GM13976 (cell line): Measurements from ENCODE around the gene HDGFL2.

Experiments used
- DNase-seq: peaks from one replicate; pipeline ENCODE4 v3.0.0; 2012; ENCODE audit warnings: low spot score
- in situ Hi-C: fragments of 300-500 bp; cut with MboI; formaldehyde crosslinking; loops from one replicate; pipeline ENCODE4 v1.12.0; 2022; ENCODE audit warnings: low sequenced_read_pairs, mixed read lengths, inconsistent platforms; ENCODE audit not compliant: unreplicated experiment
- TF ChIP-seq, protein P1 (sequence below): IDR thresholded peaks from 2 replicates; pipeline ENCODE4 v1.5.1; 2012; ENCODE audit warnings: borderline replicate concordance, mild to moderate bottlenecking; ENCODE audit not compliant: insufficient read depth; ENCODE audit errors: extremely low read depth, missing control alignments, control extremely low read depth

Gene HDGFL2

DNA sequence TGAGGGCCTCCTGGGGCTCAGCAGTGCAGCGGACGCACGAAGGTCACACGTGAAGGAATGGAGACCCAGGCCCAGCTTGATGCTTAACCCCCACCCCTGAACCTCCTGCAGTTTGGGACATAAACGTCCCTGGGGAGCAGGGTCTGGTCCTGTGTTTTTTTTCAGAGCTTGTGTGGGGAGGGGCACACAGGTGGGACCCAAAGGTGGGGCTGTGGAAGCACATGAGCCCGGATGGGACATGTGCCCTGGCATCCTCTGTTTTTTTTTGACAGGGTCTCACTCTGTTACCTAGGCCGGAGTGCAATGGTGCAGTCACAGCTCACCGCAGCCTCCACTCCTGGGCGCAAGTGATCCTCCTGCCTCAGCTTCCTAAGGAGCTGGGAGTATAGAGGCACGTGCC lies 35.0 kb upstream of the HDGFL2 start:
- TF ChIP-seq, protein P1, sequence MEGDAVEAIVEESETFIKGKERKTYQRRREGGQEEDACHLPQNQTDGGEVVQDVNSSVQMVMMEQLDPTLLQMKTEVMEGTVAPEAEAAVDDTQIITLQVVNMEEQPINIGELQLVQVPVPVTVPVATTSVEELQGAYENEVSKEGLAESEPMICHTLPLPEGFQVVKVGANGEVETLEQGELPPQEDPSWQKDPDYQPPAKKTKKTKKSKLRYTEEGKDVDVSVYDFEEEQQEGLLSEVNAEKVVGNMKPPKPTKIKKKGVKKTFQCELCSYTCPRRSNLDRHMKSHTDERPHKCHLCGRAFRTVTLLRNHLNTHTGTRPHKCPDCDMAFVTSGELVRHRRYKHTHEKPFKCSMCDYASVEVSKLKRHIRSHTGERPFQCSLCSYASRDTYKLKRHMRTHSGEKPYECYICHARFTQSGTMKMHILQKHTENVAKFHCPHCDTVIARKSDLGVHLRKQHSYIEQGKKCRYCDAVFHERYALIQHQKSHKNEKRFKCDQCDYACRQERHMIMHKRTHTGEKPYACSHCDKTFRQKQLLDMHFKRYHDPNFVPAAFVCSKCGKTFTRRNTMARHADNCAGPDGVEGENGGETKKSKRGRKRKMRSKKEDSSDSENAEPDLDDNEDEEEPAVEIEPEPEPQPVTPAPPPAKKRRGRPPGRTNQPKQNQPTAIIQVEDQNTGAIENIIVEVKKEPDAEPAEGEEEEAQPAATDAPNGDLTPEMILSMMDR = no peak
- in situ Hi-C loops = no loop called here
- DNase-seq = no peak

DNA sequence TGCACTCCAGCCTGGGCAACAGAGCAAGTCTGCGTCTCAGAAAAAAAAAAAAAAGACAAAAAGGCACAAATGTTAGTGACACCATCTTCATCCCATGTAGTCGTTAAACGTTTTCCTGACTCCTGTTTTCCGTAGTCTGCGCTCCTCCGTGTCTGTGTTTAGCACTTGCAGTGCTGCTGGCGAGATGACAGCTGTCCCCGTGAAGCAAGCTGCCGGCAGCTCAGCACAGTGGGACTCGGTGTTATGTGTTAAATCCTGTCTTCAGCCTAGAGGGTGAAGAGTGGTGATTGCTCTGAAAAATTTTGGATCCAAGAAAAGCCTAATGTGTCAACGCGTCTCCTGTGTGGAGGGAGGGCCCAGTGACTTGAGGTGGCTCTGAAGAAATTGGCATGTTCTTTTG lies 32.9 kb upstream of the HDGFL2 start:
- in situ Hi-C loops = no loop called here
- TF ChIP-seq, protein P1 = no peak
- DNase-seq = no peak

DNA sequence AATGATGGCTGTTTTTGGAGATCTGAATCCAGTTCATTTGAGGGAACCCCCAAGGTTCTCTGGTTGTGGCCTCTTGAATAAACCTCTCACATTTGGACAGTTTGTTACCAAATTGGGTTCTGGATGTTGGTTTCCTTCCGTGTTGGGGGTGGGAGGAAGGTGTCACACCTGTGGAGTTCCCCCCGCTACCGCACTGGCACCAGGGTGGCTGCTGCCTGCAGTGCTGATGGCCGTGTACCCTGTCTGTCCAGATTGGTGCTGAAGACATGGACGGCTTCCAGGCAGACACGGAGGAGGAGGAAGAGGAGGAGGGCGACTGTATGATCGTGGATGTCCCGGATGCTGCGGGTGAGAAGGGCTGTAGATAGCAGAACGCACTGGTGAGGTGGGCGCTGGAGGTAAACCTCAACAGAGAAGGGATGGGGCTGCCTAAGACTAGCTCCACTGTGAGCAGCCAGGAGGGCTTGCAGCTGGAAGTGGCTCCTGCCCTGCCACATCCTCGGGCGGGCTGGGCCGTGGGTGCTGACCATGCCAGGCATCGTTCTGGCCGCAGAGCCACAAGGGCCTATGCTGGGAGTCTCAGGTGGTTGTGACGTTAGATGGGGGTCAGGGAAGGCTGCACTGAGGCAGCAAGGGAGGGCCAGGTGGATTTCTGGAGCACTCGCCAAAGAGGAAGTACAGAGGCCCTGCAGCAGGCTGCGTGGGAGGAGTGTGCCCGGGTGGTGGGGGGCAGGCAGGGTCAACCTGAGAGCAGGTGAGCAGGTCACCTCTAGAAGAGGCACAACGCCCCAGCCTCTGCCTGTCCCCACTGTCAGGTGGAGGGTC lies 29.9 kb upstream of the HDGFL2 start:
- DNase-seq = no peak
- in situ Hi-C loops = no loop called here
- TF ChIP-seq, protein P1 = no peak

DNA sequence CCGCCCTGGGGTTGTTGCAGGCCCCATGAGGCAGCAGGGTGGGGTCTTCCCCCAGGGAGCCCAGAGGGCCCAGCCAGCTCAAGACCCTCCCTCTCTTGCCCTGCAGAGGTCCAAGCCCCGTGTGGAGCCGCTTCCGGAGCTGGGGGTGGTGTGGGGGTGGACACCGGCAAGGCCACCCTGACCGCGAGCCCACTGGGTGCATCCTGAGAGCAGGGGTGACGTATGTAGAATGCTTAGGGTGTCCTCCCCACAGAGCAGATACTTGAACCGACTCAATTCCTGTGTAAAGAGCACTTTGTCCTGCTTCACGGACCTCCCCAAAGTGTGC lies 29.3 kb upstream of the HDGFL2 start:
- in situ Hi-C loops = no loop called here
- TF ChIP-seq, protein P1 = no peak
- DNase-seq = no peak

DNA sequence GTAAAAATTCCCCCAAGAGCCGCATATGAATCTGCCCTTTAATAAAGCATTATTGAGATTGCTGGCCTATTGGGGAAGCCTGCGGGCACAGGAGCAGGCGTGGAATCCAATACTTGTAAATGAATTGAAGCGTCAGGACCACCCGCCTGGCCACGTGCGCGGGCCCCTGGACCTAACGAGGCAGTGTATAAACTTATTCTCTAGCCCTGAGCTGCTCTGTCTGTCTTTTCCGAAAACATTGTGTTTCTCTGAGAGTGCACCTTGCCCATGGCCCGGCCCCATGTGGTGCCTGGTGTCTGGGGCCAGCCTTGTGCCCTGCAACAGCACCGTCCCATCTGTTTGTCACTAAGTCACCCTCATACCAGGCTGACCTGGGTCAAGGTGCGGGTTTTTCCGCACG lies 28.9 kb upstream of the HDGFL2 start:
- TF ChIP-seq, protein P1 = no peak
- no peak for DNase-seq
- in situ Hi-C loops = no loop called here

DNA sequence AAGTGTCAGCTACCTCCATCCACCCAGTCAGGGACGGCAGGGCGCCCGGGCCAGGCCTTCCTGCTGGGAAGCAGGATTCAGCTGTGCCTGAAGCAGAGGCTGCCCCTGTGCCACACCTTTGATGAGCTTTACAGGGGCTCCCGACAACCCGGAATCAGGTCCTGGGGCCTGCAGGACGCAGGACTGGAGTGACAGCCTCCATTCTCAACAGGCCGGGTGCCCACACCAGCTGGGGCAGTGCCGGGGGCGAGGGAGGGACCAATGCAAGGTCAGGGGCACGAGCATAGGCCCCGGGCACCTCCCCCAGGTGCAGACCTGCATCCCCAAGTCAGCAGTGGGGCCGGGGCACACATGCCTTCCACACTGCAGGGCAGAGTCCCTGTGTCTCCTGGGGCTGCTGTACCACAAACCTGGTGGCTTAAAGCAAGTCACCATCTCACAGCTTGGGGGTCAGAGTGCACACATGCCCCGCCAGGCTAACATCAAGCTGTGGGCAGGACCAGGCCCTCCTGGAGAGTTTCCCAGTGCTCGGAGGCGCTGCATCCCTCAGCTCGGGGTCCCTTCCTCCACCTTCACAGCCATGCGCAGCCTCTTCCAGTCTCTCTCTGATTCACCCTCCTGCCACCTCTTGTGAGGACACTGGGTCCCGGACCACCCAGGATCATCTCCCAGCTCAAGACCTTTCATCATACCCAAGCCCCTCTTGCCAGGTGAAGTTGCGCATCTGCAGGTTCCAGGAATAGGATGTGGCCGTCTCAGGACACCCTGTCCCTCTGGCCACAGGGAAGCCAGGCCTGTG lies 27.9 kb upstream of the HDGFL2 start:
- in situ Hi-C loops = no loop called here
- TF ChIP-seq, protein P1 = no peak
- DNase-seq = no peak
